ENCODE measurements around the gene TSPAN10. TPM values are rescaled to one million over a fixed set of nuclear protein-coding genes. Genes with fewer than 3 reads are reported as not detected.

Gene TSPAN10
- total and polyA plus RNA-seq, 2 experiments from 2014 or later, result 2.6 to 4.7 TPM

GRCh38 chr17:81686614-81687013 is 49.6 kb downstream of the TSPAN10 start:
- Histone ChIP-seq H3F3A (ENCODE audit: insufficient read depth) (peaks cover 7% of the 10 kb centered on the region), H3K9me3 (ENCODE audit: low read depth) (no peaks in the 10 kb centered on the region), H3K36me3 (ENCODE audit: low read depth) (peaks cover 30% of the 10 kb centered on the region), H2AFZ (no peak overlapping the region), H3K4me2 (ENCODE audit: unreplicated experiment) (no peak overlapping the region), H3K27me3 (replicated peaks; ENCODE audit: insufficient read depth) (no peaks in the 10 kb centered on the region), H3K4me3 (no peak overlapping the region), H3K9me2 (ENCODE audit: insufficient read depth) (no peaks in the 10 kb centered on the region), H3K27ac (no peak overlapping the region), H3K4me1 (ENCODE audit: insufficient read depth) (peaks cover 23% of the 10 kb centered on the region), H3K9ac (0 out of 2 replicates have a peak overlapping the region, but pooled peaks have one; percentile 93), H3K79me2 (ENCODE audit: insufficient read depth) (peaks cover 92% of the 10 kb centered on the region), H4K20me1 (ENCODE audit: insufficient read depth) (peaks cover 6% of the 10 kb centered on the region; the same call in 1 of the 2 replicates)
- TF ChIP-seq EZH2 (IDR thresholded peaks at IDR 0.05; ENCODE audit: insufficient read depth, poor library complexity, severe bottlenecking) (no peak), EZH2phosphoT487 (IDR thresholded peaks at IDR 0.05; ENCODE audit: insufficient read depth, low read depth) (no peak)
- 91 to 94% methylated on average over 17 to 20 of the region's 20 CpGs for WGBS, 2 experiments (ENCODE audit: low coverage in 1 of 2, low lambda C conversion rate in 2 of 2, missing lambda C conversion rate in 2 of 2)
- DNase-seq, result no peak
- in situ Hi-C loops (cut with MboI), result no loop called here

- Histone ChIP-seq H3K4me1 (ENCODE audit: insufficient read depth) (peaks cover 14% of the 10 kb centered on the region), H3K36me3 (ENCODE audit: low read depth) (peaks cover 38% of the 10 kb centered on the region), H3K27ac (no peak overlapping the region), H3K9me3 (ENCODE audit: low read depth) (no peaks in the 10 kb centered on the region), H2AFZ (no peak overlapping the region), H3K9ac (no peak overlapping the region), H3K79me2 (ENCODE audit: insufficient read depth) (peaks cover 92% of the 10 kb centered on the region), H4K20me1 (ENCODE audit: insufficient read depth) (peaks cover 6% of the 10 kb centered on the region; the same call in 1 of the 2 replicates), H3K9me2 (ENCODE audit: insufficient read depth) (no peaks in the 10 kb centered on the region), H3K4me3 (no peak overlapping the region), H3K27me3 (replicated peaks; ENCODE audit: insufficient read depth) (no peaks in the 10 kb centered on the region), H3F3A (ENCODE audit: insufficient read depth) (peaks cover 7% of the 10 kb centered on the region), H3K4me2 (ENCODE audit: unreplicated experiment) (no peak overlapping the region)
- DNase-seq, result no peak
- in situ Hi-C loops (cut with MboI), result no loop called here
- TF ChIP-seq EZH2phosphoT487 (IDR thresholded peaks at IDR 0.05; ENCODE audit: insufficient read depth, low read depth) (no peak), EZH2 (IDR thresholded peaks at IDR 0.05; ENCODE audit: insufficient read depth, poor library complexity, severe bottlenecking) (no peak)
- WGBS, 2 experiments (ENCODE audit: low coverage in 1 of 2, low lambda C conversion rate in 2 of 2, missing lambda C conversion rate in 2 of 2), result 94% methylated on average over 38 to 41 of the region's 41 CpGs
Measured at GRCh38 chr17:81687770-81688541, 51.0 kb downstream of the TSPAN10 start.

GRCh38 chr17:81688616-81689015 is 51.6 kb downstream of the TSPAN10 start:
- no peak overlapping the region for H3K9ac ChIP-seq
- WGBS, 2 experiments (ENCODE audit: low coverage in 1 of 2, low lambda C conversion rate in 2 of 2, missing lambda C conversion rate in 2 of 2), result 89 to 90% methylated on average over 12 to 14 of the region's 14 CpGs
- H2AFZ ChIP-seq, result no peak overlapping the region
- no peak for DNase-seq
- H3K36me3 ChIP-seq (ENCODE audit: low read depth), result peaks cover 38% of the 10 kb centered on the region
- no peak overlapping the region for H3K27ac ChIP-seq
- H3K4me2 ChIP-seq (ENCODE audit: unreplicated experiment), result no peak overlapping the region
- peaks cover 6% of the 10 kb centered on the region; the same call in 1 of the 2 replicates for H4K20me1 ChIP-seq (ENCODE audit: insufficient read depth)
- TF ChIP-seq EZH2 (IDR thresholded peaks at IDR 0.05; ENCODE audit: insufficient read depth, poor library complexity, severe bottlenecking), result no peak
- TF ChIP-seq EZH2phosphoT487 (IDR thresholded peaks at IDR 0.05; ENCODE audit: insufficient read depth, low read depth), result no peak
- no peaks in the 10 kb centered on the region for H3K9me2 ChIP-seq (ENCODE audit: insufficient read depth)
- no peaks in the 10 kb centered on the region for H3K9me3 ChIP-seq (ENCODE audit: low read depth)
- H3F3A ChIP-seq (ENCODE audit: insufficient read depth), result peaks cover 7% of the 10 kb centered on the region
- peaks cover 14% of the 10 kb centered on the region for H3K4me1 ChIP-seq (ENCODE audit: insufficient read depth)
- in situ Hi-C loops (cut with MboI), result no loop called here
- no peak overlapping the region for H3K4me3 ChIP-seq
- H3K79me2 ChIP-seq (ENCODE audit: insufficient read depth), result peaks cover 93% of the 10 kb centered on the region
- H3K27me3 ChIP-seq (replicated peaks; ENCODE audit: insufficient read depth), result no peaks in the 10 kb centered on the region

GRCh38 chr17:81690066-81690465 is 53.1 kb downstream of the TSPAN10 start:
- peaks cover 6% of the 10 kb centered on the region; the same call in 1 of the 2 replicates for H4K20me1 ChIP-seq (ENCODE audit: insufficient read depth)
- peaks cover 99% of the 10 kb centered on the region for H3K79me2 ChIP-seq (ENCODE audit: insufficient read depth)
- TF ChIP-seq EZH2 (IDR thresholded peaks at IDR 0.05; ENCODE audit: insufficient read depth, poor library complexity, severe bottlenecking) (no peak), EZH2phosphoT487 (IDR thresholded peaks at IDR 0.05; ENCODE audit: insufficient read depth, low read depth) (no peak)

More at GRCh38 chr17:81690066-81690465, 53.1 kb downstream of the TSPAN10 start:
- no peak overlapping the region for H3K27ac ChIP-seq
- in situ Hi-C loops (cut with MboI), result no loop called here
- H3K4me2 ChIP-seq (ENCODE audit: unreplicated experiment), result no peak overlapping the region
- no peaks in the 10 kb centered on the region for H3F3A ChIP-seq (ENCODE audit: insufficient read depth)
- no peak overlapping the region for H3K4me3 ChIP-seq
- WGBS, 2 experiments (ENCODE audit: low coverage in 1 of 2, low lambda C conversion rate in 2 of 2, missing lambda C conversion rate in 2 of 2), result 94 to 95% methylated on average over 18 of the region's 18 CpGs
- no peak overlapping the region for H3K9ac ChIP-seq
- no peak overlapping the region for H2AFZ ChIP-seq
- no peaks in the 10 kb centered on the region for H3K27me3 ChIP-seq (replicated peaks; ENCODE audit: insufficient read depth)
- H3K36me3 ChIP-seq (ENCODE audit: low read depth), result peaks cover 38% of the 10 kb centered on the region
- H3K9me2 ChIP-seq (ENCODE audit: insufficient read depth), result no peaks in the 10 kb centered on the region
- H3K9me3 ChIP-seq (ENCODE audit: low read depth), result no peaks in the 10 kb centered on the region
- H3K4me1 ChIP-seq (ENCODE audit: insufficient read depth), result peaks cover 8% of the 10 kb centered on the region
- no peak for DNase-seq

Measured in GM23248 (cell line).